ENCODE data around the gene ZNF69. TPM values are rescaled to one million over a fixed set of nuclear protein-coding genes. Genes with fewer than 3 reads are reported as not detected.

ZNF69 gene
- total and polyA plus RNA-seq, 2 donors (not counting 1 experiment from before 2014, with no cell fraction given), result 0.92 to 2.1 TPM

DNA sequence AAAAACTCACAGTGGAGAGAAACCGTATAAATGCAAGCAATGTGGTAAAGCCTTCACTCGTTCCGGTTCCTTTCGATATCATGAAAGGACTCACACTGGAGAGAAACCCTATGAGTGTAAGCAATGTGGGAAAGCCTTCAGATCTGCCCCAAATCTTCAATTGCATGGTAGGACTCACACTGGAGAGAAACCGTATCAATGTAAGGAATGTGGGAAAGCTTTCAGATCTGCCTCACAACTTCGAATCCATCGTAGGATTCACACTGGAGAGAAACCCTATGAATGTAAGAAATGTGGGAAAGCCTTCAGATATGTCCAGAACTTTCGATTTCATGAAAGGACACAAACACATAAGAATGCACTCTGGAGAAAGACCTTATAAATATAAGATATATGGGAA lies 19.4 kb upstream of the ZNF69 start:
- Mint-ChIP-seq H3K27me3 (no peaks in the 10 kb centered on the region), H3K9me3 (ENCODE audit: insufficient read depth) (peaks cover 38% of the 10 kb centered on the region), H3K4me1 (no peaks in the 10 kb centered on the region), H3K27ac (no peak overlapping the region), H3K4me3 (no peak overlapping the region)
- 94% methylated on average over 6 of the region's 8 CpGs for WGBS (ENCODE audit: insufficient coverage)
- no peak overlapping the region for H3K27ac ChIP-seq (ENCODE audit: low read length in 2 of 2)
- no peaks in the 10 kb centered on the region for H3K27me3 ChIP-seq (replicated peaks in 1 of 4; ENCODE audit: control extremely low read depth in 1 of 4, control insufficient read depth in 3 of 4, insufficient read depth in 4 of 4, low read length in 3 of 4)
- H3K36me3 ChIP-seq (replicated peaks in 1 of 2; ENCODE audit: control extremely low read depth in 1 of 2, control insufficient read depth in 1 of 2, extremely low read depth in 1 of 2, insufficient read depth in 2 of 2, low read length in 1 of 2), result peaks cover 25 to 39% of the 10 kb centered on the region in 2 experiments
- H3K79me2 ChIP-seq (ENCODE audit: control insufficient read depth, insufficient read depth, low read length), result peaks cover 26% of the 10 kb centered on the region
- TF ChIP-seq, protein P1, sequence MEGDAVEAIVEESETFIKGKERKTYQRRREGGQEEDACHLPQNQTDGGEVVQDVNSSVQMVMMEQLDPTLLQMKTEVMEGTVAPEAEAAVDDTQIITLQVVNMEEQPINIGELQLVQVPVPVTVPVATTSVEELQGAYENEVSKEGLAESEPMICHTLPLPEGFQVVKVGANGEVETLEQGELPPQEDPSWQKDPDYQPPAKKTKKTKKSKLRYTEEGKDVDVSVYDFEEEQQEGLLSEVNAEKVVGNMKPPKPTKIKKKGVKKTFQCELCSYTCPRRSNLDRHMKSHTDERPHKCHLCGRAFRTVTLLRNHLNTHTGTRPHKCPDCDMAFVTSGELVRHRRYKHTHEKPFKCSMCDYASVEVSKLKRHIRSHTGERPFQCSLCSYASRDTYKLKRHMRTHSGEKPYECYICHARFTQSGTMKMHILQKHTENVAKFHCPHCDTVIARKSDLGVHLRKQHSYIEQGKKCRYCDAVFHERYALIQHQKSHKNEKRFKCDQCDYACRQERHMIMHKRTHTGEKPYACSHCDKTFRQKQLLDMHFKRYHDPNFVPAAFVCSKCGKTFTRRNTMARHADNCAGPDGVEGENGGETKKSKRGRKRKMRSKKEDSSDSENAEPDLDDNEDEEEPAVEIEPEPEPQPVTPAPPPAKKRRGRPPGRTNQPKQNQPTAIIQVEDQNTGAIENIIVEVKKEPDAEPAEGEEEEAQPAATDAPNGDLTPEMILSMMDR (IDR thresholded peaks at IDR 0.05), result no peak
- no peak for TF ChIP-seq EZH2 (IDR thresholded peaks at IDR 0.05; ENCODE audit: borderline replicate concordance, insufficient read depth, low read depth, low read length, poor library complexity, severe bottlenecking)
- ATAC-seq (ENCODE audit: low read depth) (no peak), DNase-seq (no peak)
- no peak overlapping the region for H3K4me2 ChIP-seq (replicated peaks; ENCODE audit: low read depth, low read length, poor library complexity, severe bottlenecking)
- no peaks in the 10 kb centered on the region for H4K20me1 ChIP-seq (ENCODE audit: control insufficient read depth, insufficient read depth, low read length, poor library complexity, severe bottlenecking)
- POLR2A ChIA-PET, result no interaction called here
- no peak overlapping the region for H2AFZ ChIP-seq (ENCODE audit: insufficient read depth, low read depth, low read length, poor library complexity, severe bottlenecking)
- CTCF ChIA-PET, result no interaction called here
- intact Hi-C loops (cut with micrococcal nuclease), result no loop called here
- H3K9me3 ChIP-seq (ENCODE audit: control extremely low read depth in 1 of 3, control insufficient read depth in 2 of 3, insufficient read depth in 1 of 3, low read length in 2 of 3), result peaks cover 21 to 79% (median 55%) of the 10 kb centered on the region in 3 donors
- H3K4me1 ChIP-seq (ENCODE audit: control insufficient read depth in 2 of 2, insufficient read depth in 2 of 2, low read length in 2 of 2), result no peaks in the 10 kb centered on the region
- no peak overlapping the region for H3K4me3 ChIP-seq (ENCODE audit: control extremely low read depth in 1 of 5, extremely low read depth in 1 of 5, insufficient read depth in 1 of 5, low read depth in 2 of 5, low read length in 4 of 5)
- H3K9ac ChIP-seq (ENCODE audit: low read length), result no peak overlapping the region

DNA sequence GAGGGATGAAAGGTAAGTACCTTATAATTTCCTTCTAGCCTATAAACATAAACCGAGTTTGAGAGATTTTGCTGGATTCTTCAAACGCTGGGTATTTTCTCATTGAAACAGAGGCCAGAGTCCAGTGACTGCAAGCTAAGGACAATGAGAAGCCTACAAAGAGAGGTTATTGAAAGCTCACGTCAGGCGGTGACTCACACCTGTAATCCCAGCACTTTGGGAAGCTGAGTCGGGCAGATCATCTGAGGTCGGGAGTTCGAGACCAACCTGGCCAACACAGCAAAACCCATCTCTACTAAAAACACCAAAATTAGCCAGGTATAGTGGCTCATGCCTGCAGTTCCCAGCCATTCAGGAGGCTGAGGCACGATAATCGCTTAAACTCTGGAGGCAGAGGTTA lies 15.0 kb upstream of the ZNF69 start:
- no peaks in the 10 kb centered on the region for H3K4me1 Mint-ChIP-seq
- TF ChIP-seq, protein P1 (IDR thresholded peaks at IDR 0.05), result no peak
- TF ChIP-seq EZH2 (IDR thresholded peaks at IDR 0.05; ENCODE audit: borderline replicate concordance, insufficient read depth, low read depth, low read length, poor library complexity, severe bottlenecking), result no peak
- Histone ChIP-seq H4K20me1 (ENCODE audit: control insufficient read depth, insufficient read depth, low read length, poor library complexity, severe bottlenecking) (no peaks in the 10 kb centered on the region), H3K9ac (ENCODE audit: low read length) (no peak overlapping the region), H3K9me3 (ENCODE audit: control extremely low read depth in 1 of 3, control insufficient read depth in 2 of 3, insufficient read depth in 1 of 3, low read length in 2 of 3) (peaks cover 12 to 38% (median 26%) of the 10 kb centered on the region in 3 donors), H3K4me1 (ENCODE audit: control insufficient read depth in 2 of 2, insufficient read depth in 2 of 2, low read length in 2 of 2) (no peaks in the 10 kb centered on the region), H3K36me3 (replicated peaks in 1 of 2; ENCODE audit: control extremely low read depth in 1 of 2, control insufficient read depth in 1 of 2, extremely low read depth in 1 of 2, insufficient read depth in 2 of 2, low read length in 1 of 2) (peaks cover 12 to 15% of the 10 kb centered on the region in 2 experiments), H3K79me2 (ENCODE audit: control insufficient read depth, insufficient read depth, low read length) (no peaks in the 10 kb centered on the region), H3K27ac (ENCODE audit: low read length in 2 of 2) (no peak overlapping the region), H3K4me3 (ENCODE audit: control extremely low read depth in 1 of 5, extremely low read depth in 1 of 5, insufficient read depth in 1 of 5, low read depth in 2 of 5, low read length in 4 of 5) (no peak overlapping the region), H2AFZ (ENCODE audit: insufficient read depth, low read depth, low read length, poor library complexity, severe bottlenecking) (no peak overlapping the region), H3K4me2 (replicated peaks; ENCODE audit: low read depth, low read length, poor library complexity, severe bottlenecking) (no peak overlapping the region), H3K27me3 (replicated peaks in 1 of 4; ENCODE audit: control extremely low read depth in 1 of 4, control insufficient read depth in 3 of 4, insufficient read depth in 4 of 4, low read length in 3 of 4) (no peaks in the 10 kb centered on the region)
- intact Hi-C loops (cut with micrococcal nuclease), result no loop called here
- H3K27ac Mint-ChIP-seq, result no peak overlapping the region
- peaks cover 22% of the 10 kb centered on the region for H3K9me3 Mint-ChIP-seq (ENCODE audit: insufficient read depth)
- no peak for DNase-seq
- no peaks in the 10 kb centered on the region for H3K27me3 Mint-ChIP-seq
- ATAC-seq (ENCODE audit: low read depth), result no peak
- no peak overlapping the region for H3K4me3 Mint-ChIP-seq
- WGBS (ENCODE audit: insufficient coverage), result 95% methylated on average over 8 of the region's 9 CpGs
- CTCF ChIA-PET, result interaction anchor here (0.7 to 1.4 kb wide), 2 partner anchors 10 to 79 kb away, joined by 3 read pairs; no protein-coding TSS in a partner anchor
- POLR2A ChIA-PET, result no interaction called here

Data from B cell (primary cell).